GM12865 (cell line): Measurements from ENCODE around the gene ERG.

Experiments
- DNase-seq: peaks from one replicate; pipeline ENCODE4 v3.0.0; 2010; ENCODE audit warnings: low read depth
- H3K4me3 ChIP-seq: 2 replicates; pipeline ENCODE4 v1.5.1; 2011; ENCODE audit warnings: mild to moderate bottlenecking, low read depth, low read length, control low read depth
- CTCF ChIP-seq: IDR thresholded peaks from 2 replicates; pipeline ENCODE4 v1.5.1; 2011; ENCODE audit warnings: low read length, control low read depth, low read depth, inconsistent platforms; ENCODE audit not compliant: insufficient read depth; ENCODE audit errors: missing control alignments

ERG gene

GRCh38 chr21:38359090-38359489 is 139.2 kb downstream of the ERG start:
- H3K4me3 ChIP-seq: no peak overlapping the region
- no peak for TF ChIP-seq CTCF

GRCh38 chr21:38358666-38359065 is 139.6 kb downstream of the ERG start:
- no peak for TF ChIP-seq CTCF
- H3K4me3 ChIP-seq: no peak overlapping the region
- DNase-seq: no peak

More at GRCh38 chr21:38359090-38359489, 139.2 kb downstream of the ERG start:
- DNase-seq: no peak

- H3K4me3 ChIP-seq: no peak overlapping the region
- TF ChIP-seq CTCF: no peak
- DNase-seq: no peak
Measured at GRCh38 chr21:38358098-38358497, 140.2 kb downstream of the ERG start.

GRCh38 chr21:38356883-38357625 is 141.2 kb downstream of the ERG start:
- TF ChIP-seq CTCF: no peak
- DNase-seq: no peak
- H3K4me3 ChIP-seq: no peak overlapping the region

GRCh38 chr21:38355992-38356781 is 142.1 kb downstream of the ERG start:
- no peak overlapping the region for H3K4me3 ChIP-seq
- DNase-seq: peak; percentile 71
- TF ChIP-seq CTCF: peak; percentile 97

GRCh38 chr21:38355353-38355752 is 142.9 kb downstream of the ERG start:
- DNase-seq: no peak
- H3K4me3 ChIP-seq: no peak overlapping the region

More at GRCh38 chr21:38355353-38355752, 142.9 kb downstream of the ERG start:
- TF ChIP-seq CTCF: no peak
